Activated T-cell treated with anti-CD3 and anti-CD28 coated beads, Interleukin-2, amount 50 U/mL, for 1 hour (primary cell): ENCODE results near the gene KRTAP10-11.
"Not testable (repeated sequence)": the region's sequence is repeated elsewhere in the genome, so short reads cannot be mapped to it uniquely, and the experiment has no call there.

Experiments used
- DNase-seq: peaks from one replicate; pipeline ENCODE4 v3.0.0-alpha.2; 2020

The KRTAP10-11 gene

DNA sequence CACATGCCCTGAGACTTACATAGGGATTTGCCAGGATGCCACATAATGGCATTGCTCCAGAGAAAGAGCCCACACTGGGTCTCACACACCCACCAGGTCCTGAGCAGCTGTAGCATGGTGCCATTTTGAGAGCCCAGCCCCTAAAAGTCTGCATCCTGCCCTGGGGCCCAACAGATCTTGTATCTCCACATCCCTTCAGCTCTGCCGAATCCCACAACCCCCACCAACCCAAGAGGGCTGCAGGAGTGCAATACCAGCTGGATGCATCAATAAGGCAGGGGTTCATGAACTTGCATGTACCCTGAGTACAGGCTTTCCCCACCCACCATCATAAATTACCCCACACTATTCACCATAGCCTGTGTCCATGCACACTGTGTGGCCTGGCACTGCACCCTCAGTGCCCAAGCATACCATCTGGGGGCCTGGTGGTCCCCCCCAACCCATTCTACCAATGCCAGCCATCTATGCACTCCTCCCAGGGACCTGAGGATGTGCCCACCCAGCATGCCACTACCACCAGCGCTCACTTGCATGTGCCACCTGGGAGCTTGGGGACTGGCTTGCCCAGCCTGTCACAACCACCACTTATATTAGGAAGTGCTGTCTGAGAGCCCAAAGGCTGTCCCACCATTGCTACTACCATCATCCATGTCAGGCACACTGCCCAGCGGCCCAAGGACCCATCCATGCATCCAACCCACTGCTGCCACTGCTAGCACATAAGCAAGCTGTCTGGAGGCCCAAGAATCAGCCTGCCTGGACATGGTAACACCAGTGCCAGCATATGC is 24.6 kb downstream of the KRTAP10-11 start:
- no peak for DNase-seq

- DNase-seq, result no peak
Measured at GRCh38 chr21:44671911-44672310, 25.7 kb downstream of the KRTAP10-11 start.

GRCh38 chr21:44677881-44678280 is 31.7 kb downstream of the KRTAP10-11 start:
- no peak for DNase-seq

DNA sequence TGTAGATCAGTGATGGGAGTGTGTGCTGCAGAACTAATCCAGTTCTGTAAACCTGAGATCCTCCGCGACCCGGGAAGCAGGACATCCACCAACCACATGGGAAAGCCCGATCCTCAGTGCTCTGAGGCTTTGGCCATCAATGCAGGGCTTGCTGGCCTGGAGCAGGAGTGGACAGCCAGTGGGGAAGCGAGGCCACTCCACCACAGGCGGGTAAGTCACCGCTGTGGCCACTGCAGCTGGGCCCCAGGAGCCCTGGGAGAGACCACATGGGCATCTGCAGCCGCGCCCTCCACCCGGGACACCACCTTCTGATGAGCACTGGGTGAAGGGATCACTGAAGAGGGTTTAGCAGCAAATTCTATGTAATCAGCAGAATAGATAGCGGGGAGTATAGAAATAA is 34.9 kb downstream of the KRTAP10-11 start:
- no peak for DNase-seq

GRCh38 chr21:44681861-44682579 is 35.8 kb downstream of the KRTAP10-11 start, which contains the start of gene KRTAP12-1:
TSS of gene KRTAP12-1 (minus strand) at chr21:44682163. CDS start at chr21:44682123, 40 bp downstream.
- no peak for DNase-seq

DNA sequence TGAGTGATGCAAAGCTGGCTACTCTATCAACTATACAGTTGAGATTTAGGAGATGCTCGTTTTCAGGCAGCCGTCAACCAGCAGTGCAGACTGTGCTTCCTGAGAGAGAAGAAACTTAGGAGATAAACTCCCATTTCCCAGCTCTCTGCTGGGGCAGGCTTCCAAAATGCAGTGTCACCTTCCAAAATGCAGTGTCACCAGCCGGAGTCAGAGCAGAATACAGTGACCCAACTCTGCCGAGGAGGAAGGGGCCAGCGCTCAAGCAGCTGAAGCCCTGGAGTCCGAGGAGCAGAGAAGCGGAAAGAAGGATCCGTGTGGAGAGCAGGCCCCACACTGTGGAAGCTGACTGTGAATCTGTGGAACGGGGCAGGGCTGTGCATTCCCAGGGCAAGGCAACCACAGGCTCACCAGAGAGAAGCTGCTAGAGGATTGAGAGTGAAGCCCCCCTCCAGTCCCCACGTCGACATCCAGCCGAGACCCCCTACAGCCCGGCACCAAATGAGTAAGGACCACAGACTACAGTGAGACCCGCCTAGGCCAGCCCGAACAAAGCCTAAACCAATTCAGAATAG is 36.5 kb downstream of the KRTAP10-11 start:
- no peak for DNase-seq

DNA sequence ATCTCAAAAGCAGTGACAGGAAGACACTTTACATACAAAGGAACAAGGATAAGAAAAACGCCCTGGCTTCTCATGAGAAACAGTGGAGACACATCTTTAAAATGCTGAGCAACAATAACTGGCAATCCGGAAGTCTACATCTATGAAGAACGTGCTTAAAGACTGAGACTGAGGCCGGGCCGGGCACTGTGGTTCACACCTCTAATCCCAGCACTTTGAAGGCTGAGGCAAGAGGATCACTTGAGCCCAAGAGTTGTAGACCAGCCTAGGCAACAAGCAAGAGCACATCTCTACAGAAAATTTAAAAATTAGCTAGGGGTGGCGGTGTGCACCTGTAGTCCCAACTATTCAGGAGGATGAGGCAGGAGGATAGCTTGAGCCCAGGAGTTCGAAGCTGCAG is 37.9 kb downstream of the KRTAP10-11 start:
- DNase-seq, result no peak

DNA sequence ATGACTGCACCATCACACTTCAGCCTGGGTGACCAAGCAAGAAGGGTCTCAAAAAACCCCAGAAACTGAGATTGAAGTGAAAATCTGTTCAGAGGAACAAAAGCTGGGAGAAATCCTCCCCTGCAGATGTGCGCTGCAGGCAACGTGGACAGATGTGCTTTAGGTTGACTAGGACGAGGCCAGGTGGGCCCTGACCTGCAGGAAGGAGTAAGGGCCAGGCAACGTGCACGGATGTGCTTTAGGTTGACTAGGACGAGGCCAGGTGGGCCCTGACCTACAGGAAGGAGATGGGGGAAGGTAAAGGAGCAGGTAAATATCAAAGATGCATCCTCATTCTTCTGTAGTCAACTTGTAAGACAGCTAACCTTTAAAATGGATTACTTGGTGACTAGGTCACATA is 38.3 kb downstream of the KRTAP10-11 start:
- no peak for DNase-seq

DNA sequence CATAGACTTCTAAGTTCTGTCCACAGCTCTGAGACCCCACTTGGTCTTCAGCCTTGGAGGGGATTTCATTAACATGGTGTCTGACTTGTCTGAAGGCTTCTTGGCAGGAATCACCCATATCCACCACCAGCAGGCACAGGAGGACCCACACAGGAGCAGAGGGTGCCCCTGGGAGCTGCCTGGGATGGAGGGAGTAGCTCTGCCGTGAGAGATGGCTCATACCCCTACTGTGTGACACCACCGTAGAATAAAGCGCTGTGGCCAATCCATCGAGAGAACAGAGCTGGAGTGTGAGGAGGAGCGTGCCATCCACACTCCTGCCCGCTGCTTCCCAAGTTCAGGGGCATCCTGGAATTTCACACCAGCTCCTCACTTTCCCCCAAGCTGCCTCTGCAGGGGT is 38.8 kb downstream of the KRTAP10-11 start:
- not testable (repeated sequence) for DNase-seq

DNA sequence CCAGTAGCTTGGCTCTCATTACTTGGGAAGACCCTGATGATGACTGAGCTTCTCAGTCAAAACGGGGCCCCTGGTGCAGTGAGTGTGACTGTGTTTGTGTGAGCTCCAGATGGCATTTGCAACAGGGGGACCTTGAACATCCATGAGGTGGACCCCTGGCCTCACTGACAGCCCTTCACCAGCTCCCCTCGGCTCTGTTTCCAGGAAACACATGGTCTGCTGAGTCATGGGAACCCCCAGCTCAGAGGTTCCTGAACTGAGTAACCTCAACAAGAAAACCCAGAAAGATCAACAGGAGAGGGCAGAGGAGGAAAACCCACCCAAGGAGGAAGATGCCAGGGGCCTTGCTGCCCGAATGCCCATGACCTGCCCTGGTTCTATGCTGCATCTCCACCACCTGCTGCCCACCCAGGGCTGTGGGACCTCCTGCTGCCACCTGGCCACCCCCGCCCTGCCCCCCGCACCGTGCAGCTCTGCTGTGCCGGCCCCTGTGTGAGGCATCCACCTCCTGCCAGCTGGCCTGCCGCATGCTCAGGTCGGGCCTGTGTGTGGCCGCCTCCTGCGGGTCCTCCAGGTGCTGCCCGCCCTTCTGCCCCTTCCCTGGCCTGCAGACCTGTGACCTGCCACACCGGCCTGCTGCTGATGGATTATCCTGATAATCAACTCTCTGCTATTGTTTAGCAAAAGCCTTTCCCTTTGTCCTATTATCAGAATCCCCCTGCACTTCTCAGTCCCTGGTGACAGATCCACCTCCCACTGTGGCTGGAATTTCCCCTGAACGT is 40.0 kb downstream of the KRTAP10-11 start:
- DNase-seq, result no peak

DNA sequence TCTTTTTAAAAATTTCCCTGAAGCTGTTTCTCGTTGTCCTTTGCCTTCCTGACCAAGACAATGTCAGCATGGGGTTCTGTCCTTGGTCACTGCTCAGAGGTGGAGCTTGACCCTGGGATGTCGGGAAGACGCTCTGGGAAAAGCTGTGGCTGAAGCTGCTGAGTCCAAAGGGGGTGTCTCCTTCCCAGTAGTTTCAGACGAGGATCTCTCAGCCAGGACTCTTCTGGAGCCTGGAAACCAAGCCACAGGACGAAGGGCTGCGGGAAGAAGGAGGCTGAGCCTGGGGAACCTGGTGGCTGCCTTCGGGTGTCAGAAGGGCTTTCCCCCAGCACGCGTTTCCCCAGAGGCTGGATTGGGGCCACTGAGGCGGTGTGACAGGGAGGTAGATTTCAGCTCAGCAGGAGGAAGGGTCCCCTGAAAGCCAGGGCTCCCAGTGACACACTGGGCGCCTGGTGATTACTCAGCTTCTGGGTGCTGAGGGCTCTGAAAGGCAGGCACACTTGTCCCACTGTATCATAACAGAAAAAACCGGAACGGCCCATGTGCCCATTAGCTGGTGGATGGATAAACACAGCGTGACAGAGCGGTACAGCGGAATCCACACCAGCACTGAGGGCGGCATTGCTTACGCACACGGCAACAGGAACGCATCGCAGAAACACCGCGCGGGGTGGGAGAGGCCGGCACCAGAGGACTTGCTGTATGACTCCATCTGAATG is 40.8 kb downstream of the KRTAP10-11 start:
- no peak for DNase-seq

DNA sequence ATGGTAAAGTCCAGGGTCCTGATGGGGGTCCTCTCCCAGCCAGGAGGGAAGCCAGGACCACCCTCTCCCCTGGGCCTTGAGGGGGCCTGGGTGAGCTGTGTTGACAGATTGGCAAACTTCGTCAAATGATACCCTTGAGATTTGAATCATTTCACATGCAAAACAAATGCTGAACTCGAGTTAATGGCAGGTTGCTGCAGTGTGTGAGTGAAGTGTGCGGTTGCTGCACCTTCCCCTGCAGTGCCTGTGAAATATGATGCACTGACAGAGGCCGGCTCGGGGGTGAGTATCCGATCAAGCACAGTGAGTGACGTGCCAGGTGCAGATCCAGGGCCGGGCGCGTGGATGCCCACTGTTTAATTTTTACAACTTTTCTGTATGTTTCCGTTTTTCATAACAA is 41.5 kb downstream of the KRTAP10-11 start:
- no peak for DNase-seq

DNA sequence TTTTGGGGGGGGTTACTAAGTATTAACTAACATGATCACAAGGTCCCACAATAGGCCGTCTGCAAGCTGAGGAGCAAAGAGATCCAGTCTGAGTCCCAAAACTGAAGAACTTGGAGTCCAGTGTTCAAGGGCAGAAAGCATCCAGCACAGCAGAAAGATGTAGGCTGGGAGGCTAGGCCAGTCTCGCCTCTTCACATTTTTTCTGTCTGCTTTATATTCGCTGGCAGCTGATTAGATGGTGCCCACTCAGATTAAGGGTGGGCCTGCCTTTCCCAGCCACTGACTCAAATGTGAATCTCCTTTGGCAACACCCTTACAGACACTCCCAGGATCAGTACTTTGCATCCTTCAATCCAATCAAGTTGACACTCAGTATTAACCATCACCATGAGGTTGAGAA is 43.5 kb downstream of the KRTAP10-11 start:
- not testable (repeated sequence) for DNase-seq

GRCh38 chr21:44691686-44692085 is 45.5 kb downstream of the KRTAP10-11 start:
- DNase-seq, result no peak

- DNase-seq, result no peak
Measured at GRCh38 chr21:44692798-44693512, 46.7 kb downstream of the KRTAP10-11 start.

DNA sequence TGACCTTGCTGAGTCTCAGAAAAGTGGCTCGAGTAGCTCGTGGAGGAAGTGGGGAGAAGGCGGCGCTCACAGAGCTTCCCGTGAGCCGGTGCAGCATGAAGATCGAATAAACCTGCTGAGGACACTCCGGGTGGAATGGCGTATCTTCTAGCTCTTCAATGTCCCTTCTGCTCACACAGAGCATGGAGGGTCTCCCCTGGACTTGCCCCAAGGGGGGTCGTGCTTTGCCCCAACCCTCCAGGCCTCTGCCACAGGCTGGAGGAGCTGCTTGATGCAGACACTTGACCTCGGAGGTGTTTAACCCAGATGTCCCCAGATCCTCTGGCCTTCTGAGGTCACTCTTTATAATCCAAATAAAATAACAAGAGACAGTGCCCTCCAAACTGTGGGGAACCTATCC is 48.6 kb downstream of the KRTAP10-11 start:
- no peak for DNase-seq

GRCh38 chr21:44695184-44695583 is 49.0 kb downstream of the KRTAP10-11 start:
- DNase-seq, result no peak

DNA sequence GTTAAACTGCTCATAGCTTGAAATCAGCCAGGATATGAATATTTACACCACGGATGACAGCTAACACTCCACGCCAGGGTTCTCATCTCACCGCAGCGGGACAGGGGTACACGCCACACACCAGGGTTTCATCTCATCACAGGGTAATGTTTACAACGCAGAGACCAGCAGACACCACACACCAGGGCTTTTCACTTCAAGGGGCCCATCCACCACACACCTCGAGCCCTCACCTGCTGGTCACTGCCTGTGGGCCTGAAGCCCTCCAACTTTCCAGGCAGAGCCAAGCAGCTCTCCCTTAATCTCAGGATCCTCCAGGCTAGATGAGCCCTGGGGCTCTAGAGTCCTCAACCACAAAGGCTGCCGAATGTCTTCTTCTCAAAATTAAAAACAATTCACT is 49.4 kb downstream of the KRTAP10-11 start:
- DNase-seq, result no peak

- no peak for DNase-seq
Measured at GRCh38 chr21:44696572-44696971, 50.4 kb downstream of the KRTAP10-11 start.
